Keratinocyte (primary cell): ENCODE measurements around the gene PPM1M.

ENCODE experiments used
- CTCF ChIP-seq, 3 experiments: IDR thresholded peaks in 1 of 3; conservative IDR thresholded peaks in 1 of 3; optimal IDR thresholded peaks in 1 of 3; 2 replicates in 2 of 3; 3 replicates in 1 of 3; pipeline versions ENCODE3 to v1.5.1; 2011; ENCODE audit warnings: low read length in 3 of 3, mild to moderate bottlenecking in 3 of 3, moderate library complexity in 2 of 3, control low read depth in 1 of 3, inconsistent platforms in 1 of 3; ENCODE audit not compliant: insufficient read depth in 2 of 3; ENCODE audit errors: extremely low read depth in 1 of 3
- EZH2 ChIP-seq: IDR thresholded peaks from one replicate; pipeline ENCODE4 v1.6.1; 2012; ENCODE audit warnings: inconsistent platforms, mild to moderate bottlenecking, low read length, moderate library complexity

DNA sequence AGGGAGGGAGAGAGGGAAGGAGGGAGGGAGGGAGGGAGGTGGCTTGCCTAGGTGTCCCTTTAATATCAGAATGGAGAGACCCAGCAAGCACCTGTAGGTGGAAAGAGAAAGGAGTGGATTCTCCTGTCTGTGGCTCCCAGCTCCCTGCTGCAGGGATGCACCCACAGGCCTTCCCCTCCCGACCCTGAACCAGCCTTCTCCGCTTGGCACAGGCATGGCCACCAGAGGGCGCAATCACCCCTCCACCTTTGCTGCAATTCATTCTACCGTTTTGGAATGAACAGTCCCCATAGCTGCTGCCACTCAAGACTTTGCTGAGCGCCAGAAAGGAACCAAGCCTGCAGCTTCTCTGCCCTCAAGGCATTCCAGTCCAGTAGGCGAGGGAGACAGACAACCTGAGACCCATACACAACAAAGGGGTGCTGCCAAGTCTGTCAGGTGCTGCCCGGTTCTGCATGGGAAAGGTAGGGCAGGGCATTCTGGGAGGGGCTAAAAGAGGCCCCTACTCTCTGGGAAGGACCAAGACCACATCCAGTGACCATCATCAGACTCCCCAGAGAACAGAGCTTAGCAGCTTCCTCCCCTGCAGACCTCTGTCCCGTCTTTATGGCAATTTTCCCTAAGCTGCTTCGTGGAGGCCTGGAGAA lies 25.1 kb upstream of the PPM1M start:
- TF ChIP-seq CTCF (optimal IDR thresholded peaks at IDR 0.05 in 1 of 3, IDR thresholded peaks at IDR 0.05 in 1 of 3, conservative IDR thresholded peaks at IDR 0.05 in 1 of 3; ENCODE audit: extremely low read depth in 1 of 3, insufficient read depth in 2 of 3, low read length in 3 of 3) (peak in 2 of 3 experiments; percentile 97), EZH2 (no peak)
